Measurements from ENCODE around the gene TBL1Y.

GRCh38 chrY:6948378-6948777, 37.9 kb downstream of the TBL1Y start:
- no peak for TF ChIP-seq POLR2A (IDR thresholded peaks at IDR 0.05; ENCODE audit: low read depth, low read length)
- no peak for TF ChIP-seq TAF1 (IDR thresholded peaks at IDR 0.05; ENCODE audit: low read depth, low read length)
- no peak for TF ChIP-seq POLR2AphosphoS5 (IDR thresholded peaks at IDR 0.05; ENCODE audit: low read depth, low read length)
- no peak for TF ChIP-seq SPI1 (IDR thresholded peaks at IDR 0.05; ENCODE audit: low read depth, low read length)

Data from GM12891 (cell line).